ENCODE results near the gene NDUFS1. TPM values are rescaled to one million over a fixed set of nuclear protein-coding genes. Genes with fewer than 3 reads are reported as not detected.

Gene NDUFS1
- total RNA-seq, 1 experiment from 2014 or later: 106 TPM

DNA sequence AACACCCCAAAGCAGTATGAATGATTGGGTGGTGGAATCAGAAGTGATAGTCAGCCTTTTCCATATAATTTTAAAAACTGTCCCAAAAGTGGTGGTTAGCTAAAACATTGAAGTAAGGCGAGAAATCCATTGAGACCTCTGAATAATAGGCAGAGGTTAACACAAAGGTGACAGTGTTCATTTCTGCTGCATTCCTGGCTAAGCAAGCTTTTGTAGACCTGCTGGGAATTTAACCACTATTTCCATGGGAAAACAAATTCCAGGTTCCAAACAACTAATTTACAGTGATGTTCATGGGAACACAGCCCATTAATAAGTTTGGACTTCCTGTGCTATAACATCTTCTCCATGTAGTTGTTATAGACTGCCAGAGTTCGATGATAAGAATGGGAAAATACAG lies 66.9 kb downstream of the NDUFS1 start:
- H3K27ac ChIP-seq (ENCODE audit: low read length): no peak overlapping the region
- no peaks in the 10 kb centered on the region for H3K4me1 ChIP-seq (ENCODE audit: control insufficient read depth, insufficient read depth, low read length)
- intact Hi-C loops (cut with micrococcal nuclease; ENCODE audit: unreplicated experiment): no loop called here
- H3K27me3 ChIP-seq (ENCODE audit: control insufficient read depth, insufficient read depth, low read length): no peaks in the 10 kb centered on the region
- no TSS peak for BruUV-seq (replicated peaks)
- H3K9me3 ChIP-seq (ENCODE audit: control insufficient read depth, insufficient read depth, low read depth, low read length): no peaks in the 10 kb centered on the region
- H3K36me3 ChIP-seq (ENCODE audit: control insufficient read depth, insufficient read depth, low read length): no peaks in the 10 kb centered on the region
- DNase-seq (ENCODE audit: low read depth, low spot score) (no peak), ATAC-seq (no peak)
- TF ChIP-seq POLR2AphosphoS5 (IDR thresholded peaks at IDR 0.05; ENCODE audit: low read depth, low read length): no peak
- TF ChIP-seq, protein P1, sequence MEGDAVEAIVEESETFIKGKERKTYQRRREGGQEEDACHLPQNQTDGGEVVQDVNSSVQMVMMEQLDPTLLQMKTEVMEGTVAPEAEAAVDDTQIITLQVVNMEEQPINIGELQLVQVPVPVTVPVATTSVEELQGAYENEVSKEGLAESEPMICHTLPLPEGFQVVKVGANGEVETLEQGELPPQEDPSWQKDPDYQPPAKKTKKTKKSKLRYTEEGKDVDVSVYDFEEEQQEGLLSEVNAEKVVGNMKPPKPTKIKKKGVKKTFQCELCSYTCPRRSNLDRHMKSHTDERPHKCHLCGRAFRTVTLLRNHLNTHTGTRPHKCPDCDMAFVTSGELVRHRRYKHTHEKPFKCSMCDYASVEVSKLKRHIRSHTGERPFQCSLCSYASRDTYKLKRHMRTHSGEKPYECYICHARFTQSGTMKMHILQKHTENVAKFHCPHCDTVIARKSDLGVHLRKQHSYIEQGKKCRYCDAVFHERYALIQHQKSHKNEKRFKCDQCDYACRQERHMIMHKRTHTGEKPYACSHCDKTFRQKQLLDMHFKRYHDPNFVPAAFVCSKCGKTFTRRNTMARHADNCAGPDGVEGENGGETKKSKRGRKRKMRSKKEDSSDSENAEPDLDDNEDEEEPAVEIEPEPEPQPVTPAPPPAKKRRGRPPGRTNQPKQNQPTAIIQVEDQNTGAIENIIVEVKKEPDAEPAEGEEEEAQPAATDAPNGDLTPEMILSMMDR (IDR thresholded peaks at IDR 0.05): no peak
- in situ Hi-C loops (cut with HindIII; ENCODE audit: low pct_unique_long_range_greater_than_20kb, low sequenced_read_pairs): no loop called here
- CTCF ChIA-PET: no interaction called here
- H3K4me3 ChIP-seq (ENCODE audit: low read depth in 2 of 2, low read length in 2 of 2): no peak overlapping the region
- POLR2A ChIA-PET: no interaction called here

DNA sequence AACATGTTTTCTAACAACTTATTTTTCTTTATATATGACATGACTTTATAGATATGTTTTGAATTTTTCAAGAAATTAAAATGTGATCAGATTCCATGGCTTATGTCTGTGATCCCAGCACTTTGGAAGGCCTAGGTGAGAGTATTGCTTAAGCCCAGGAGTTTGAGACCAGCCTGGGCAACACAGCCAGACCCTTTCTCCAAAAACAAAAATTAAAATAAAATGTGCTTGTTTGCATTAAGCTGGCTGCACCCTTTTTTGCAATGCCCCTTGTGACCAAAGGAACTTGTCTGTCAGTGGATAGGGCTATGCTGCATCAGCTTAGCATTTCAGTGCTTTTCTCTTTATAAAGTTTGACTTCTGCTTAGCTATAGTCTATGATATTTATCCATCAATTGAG lies 71.0 kb downstream of the NDUFS1 start:
- Histone ChIP-seq H3K27ac (ENCODE audit: low read length) (no peak overlapping the region), H3K4me1 (ENCODE audit: control insufficient read depth, insufficient read depth, low read length) (peaks cover 6% of the 10 kb centered on the region; the same call in 1 of the 2 replicates), H3K4me3 (ENCODE audit: low read depth in 2 of 2, low read length in 2 of 2) (no peak overlapping the region), H3K9me3 (ENCODE audit: control insufficient read depth, insufficient read depth, low read depth, low read length) (no peaks in the 10 kb centered on the region), H3K36me3 (ENCODE audit: control insufficient read depth, insufficient read depth, low read length) (peaks cover 2% of the 10 kb centered on the region; the same call in 1 of the 2 replicates), H3K27me3 (ENCODE audit: control insufficient read depth, insufficient read depth, low read length) (no peaks in the 10 kb centered on the region)
- no peak for ATAC-seq
- CTCF ChIA-PET: no interaction called here
- intact Hi-C loops (cut with micrococcal nuclease; ENCODE audit: unreplicated experiment): no loop called here
- in situ Hi-C loops (cut with HindIII; ENCODE audit: low pct_unique_long_range_greater_than_20kb, low sequenced_read_pairs): no loop called here
- no TSS peak for BruUV-seq (replicated peaks)
- TF ChIP-seq POLR2AphosphoS5 (IDR thresholded peaks at IDR 0.05; ENCODE audit: low read depth, low read length) (no peak), SIN3A (IDR thresholded peaks at IDR 0.05; ENCODE audit: borderline replicate concordance, insufficient read depth, low read depth, low read length) (no peak), TCF7L2 (IDR thresholded peaks at IDR 0.05; ENCODE audit: low read depth, low read length) (no peak)
- TF ChIP-seq, protein P1 (IDR thresholded peaks at IDR 0.05): no peak
- TF ChIP-seq, protein P2, sequence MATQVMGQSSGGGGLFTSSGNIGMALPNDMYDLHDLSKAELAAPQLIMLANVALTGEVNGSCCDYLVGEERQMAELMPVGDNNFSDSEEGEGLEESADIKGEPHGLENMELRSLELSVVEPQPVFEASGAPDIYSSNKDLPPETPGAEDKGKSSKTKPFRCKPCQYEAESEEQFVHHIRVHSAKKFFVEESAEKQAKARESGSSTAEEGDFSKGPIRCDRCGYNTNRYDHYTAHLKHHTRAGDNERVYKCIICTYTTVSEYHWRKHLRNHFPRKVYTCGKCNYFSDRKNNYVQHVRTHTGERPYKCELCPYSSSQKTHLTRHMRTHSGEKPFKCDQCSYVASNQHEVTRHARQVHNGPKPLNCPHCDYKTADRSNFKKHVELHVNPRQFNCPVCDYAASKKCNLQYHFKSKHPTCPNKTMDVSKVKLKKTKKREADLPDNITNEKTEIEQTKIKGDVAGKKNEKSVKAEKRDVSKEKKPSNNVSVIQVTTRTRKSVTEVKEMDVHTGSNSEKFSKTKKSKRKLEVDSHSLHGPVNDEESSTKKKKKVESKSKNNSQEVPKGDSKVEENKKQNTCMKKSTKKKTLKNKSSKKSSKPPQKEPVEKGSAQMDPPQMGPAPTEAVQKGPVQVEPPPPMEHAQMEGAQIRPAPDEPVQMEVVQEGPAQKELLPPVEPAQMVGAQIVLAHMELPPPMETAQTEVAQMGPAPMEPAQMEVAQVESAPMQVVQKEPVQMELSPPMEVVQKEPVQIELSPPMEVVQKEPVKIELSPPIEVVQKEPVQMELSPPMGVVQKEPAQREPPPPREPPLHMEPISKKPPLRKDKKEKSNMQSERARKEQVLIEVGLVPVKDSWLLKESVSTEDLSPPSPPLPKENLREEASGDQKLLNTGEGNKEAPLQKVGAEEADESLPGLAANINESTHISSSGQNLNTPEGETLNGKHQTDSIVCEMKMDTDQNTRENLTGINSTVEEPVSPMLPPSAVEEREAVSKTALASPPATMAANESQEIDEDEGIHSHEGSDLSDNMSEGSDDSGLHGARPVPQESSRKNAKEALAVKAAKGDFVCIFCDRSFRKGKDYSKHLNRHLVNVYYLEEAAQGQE (IDR thresholded peaks at IDR 0.05; ENCODE audit: insufficient read depth in 1 of 2, low read depth in 2 of 2, low read length in 1 of 2): no peak
- POLR2A ChIA-PET: no interaction called here
- DNase-seq (ENCODE audit: low read depth, low spot score): no peak

Data from Panc1 (cell line).